PC-3 (cell line): Measurements from ENCODE around the gene EDEM3. TPM values are rescaled to one million over a fixed set of nuclear protein-coding genes. Genes with fewer than 3 reads are reported as not detected.
A peak's percentile ranks its signal among the peaks of the same experiment; 100 is the strongest.

ENCODE experiments used
- ATAC-seq: fragments of 200-7000 bp; cut with Tn5 transposase; 2 replicates; pipeline ENCODE4 v1.9.1; 2020; ENCODE audit warnings: mild to moderate bottlenecking, moderate library complexity
- Bru-seq: library from RNA; stranded (reverse); fragments of 400-500 nt; gene quantifications from one replicate; lab custom pipeline; 2021; lab: Mats Ljungman, UMichigan
- BruChase-seq, 2 experiments: library from RNA; stranded (reverse); fragments of 400-500 nt; gene quantifications; one replicate each; lab custom pipeline; 2021; lab: Mats Ljungman, UMichigan
- BruUV-seq: library from RNA; stranded (reverse); fragments of 400-500 nt; replicated peaks from 2 replicates; lab custom pipeline; 2021; lab: Mats Ljungman, UMichigan
- CTCF ChIA-PET: fragments of 300-600 bp; sonication (Branson Sonifier 250); formaldehyde crosslinking; loops from one replicate; lab custom pipeline; 2022; ENCODE audit warnings: antibody characterized with exemption; lab: Charles Lee
- POLR2A ChIA-PET: fragments of 300-600 bp; sonication (Branson Sonifier 250); formaldehyde crosslinking; loops from one replicate; lab custom pipeline; 2022; ENCODE audit warnings: antibody characterized with exemption; ENCODE audit not compliant: unreplicated experiment; lab: Charles Lee
- DNase-seq: peaks from one replicate; pipeline ENCODE4 v3.0.0-alpha.2; 2015
- H2AFZ ChIP-seq: fragments of 300-600 bp; sonication (generic); 2 replicates; pipeline ENCODE4 v1.6.0; 2016; ENCODE audit warnings: antibody characterized with exemption, low read length
- H3F3A ChIP-seq: fragments of 300-600 bp; sonication (generic); one replicate; pipeline ENCODE4 v1.6.0; 2017; ENCODE audit warnings: antibody characterized with exemption, low read length, control low read depth, mild to moderate bottlenecking; ENCODE audit not compliant: unreplicated experiment
- H3K27ac ChIP-seq: fragments of 300-600 bp; sonication (generic); 2 replicates; pipeline ENCODE4 v1.5.1; 2016; ENCODE audit warnings: mild to moderate bottlenecking, low read length
- H3K27me3 ChIP-seq: fragments of 300-600 bp; sonication (generic); 2 replicates; pipeline ENCODE4 v1.6.1; 2016; ENCODE audit warnings: low read length, mixed read lengths
- H3K36me3 ChIP-seq: fragments of 300-600 bp; sonication (generic); 2 replicates; pipeline ENCODE4 v1.6.1; 2016; ENCODE audit warnings: low read depth, mixed run types, low read length, mixed read lengths
- H3K4me1 ChIP-seq: fragments of 300-600 bp; sonication (generic); 2 replicates; pipeline ENCODE4 v1.5.1; 2016; ENCODE audit warnings: low read length; ENCODE audit not compliant: insufficient read depth
- H3K4me2 ChIP-seq: fragments of 300-600 bp; sonication (generic); 2 replicates; pipeline ENCODE4 v1.6.0; 2016; ENCODE audit warnings: low read length
- H3K4me3 ChIP-seq: fragments of 300-600 bp; sonication (generic); 2 replicates; pipeline ENCODE4 v1.5.1; 2016; ENCODE audit warnings: mild to moderate bottlenecking, low read length, mixed read lengths
- H3K79me2 ChIP-seq: fragments of 300-600 bp; sonication (generic); 2 replicates; pipeline ENCODE4 v1.6.1; 2017; ENCODE audit warnings: low read length, mixed read lengths
- H3K9ac ChIP-seq: fragments of 300-600 bp; sonication (generic); 2 replicates; pipeline ENCODE4 v1.6.0; 2016; ENCODE audit warnings: mild to moderate bottlenecking, low read length
- H3K9me2 ChIP-seq: fragments of 300-600 bp; sonication (generic); replicated peaks from 2 replicates; pipeline ENCODE4 v1.6.1; 2016; ENCODE audit warnings: mixed run types, low read length, mixed read lengths
- H3K9me3 ChIP-seq: fragments of 300-600 bp; sonication (generic); 2 replicates; pipeline ENCODE4 v1.6.1; 2016; ENCODE audit warnings: low read length, mixed read lengths
- H4K20me1 ChIP-seq: fragments of 300-600 bp; sonication (generic); 2 replicates; pipeline ENCODE4 v1.6.1; 2016; ENCODE audit warnings: low read length, mixed read lengths
- EZH2 ChIP-seq: fragments of 300-600 bp; sonication (generic); IDR thresholded peaks from one replicate; pipeline ENCODE4 v1.6.1; 2017; ENCODE audit warnings: antibody characterized with exemption, mild to moderate bottlenecking, low read length; ENCODE audit not compliant: unreplicated experiment
- EZH2phosphoT487 ChIP-seq: fragments of 300-600 bp; sonication (generic); IDR thresholded peaks from 2 replicates; pipeline ENCODE4 v1.6.1; 2018; ENCODE audit warnings: mild to moderate bottlenecking, antibody characterized with exemption, low read length, borderline replicate concordance
- intact Hi-C: fragments of 100-400 bp; cut with micrococcal nuclease; formaldehyde crosslinking; loops from 2 replicates; pipeline ENCODE4 v1.9.0; 2023
- long read RNA-seq: library from polyadenylated mRNA; unstranded; transcript quantifications from one replicate; pipeline ENCODE4 v2.0.0, GENCODE V29; 2021; ENCODE audit not compliant: unreplicated experiment
- total RNA-seq: library from RNA; depleted of rRNA; stranded (reverse); fragments of >200 nt; gene quantifications from 2 replicates; pipeline ENCODE4 v1.2.3, GENCODE V29; 2014; rRNA removed
- TF ChIP-seq, protein P1 (sequence below): fragments of 300-600 bp; sonication (generic); conservative IDR thresholded peaks from 2 replicates; pipeline ENCODE4 v1.5.1; 2017; ENCODE audit warnings: antibody characterized with exemption, low read depth, mild to moderate bottlenecking, low read length

Gene EDEM3, protein sequence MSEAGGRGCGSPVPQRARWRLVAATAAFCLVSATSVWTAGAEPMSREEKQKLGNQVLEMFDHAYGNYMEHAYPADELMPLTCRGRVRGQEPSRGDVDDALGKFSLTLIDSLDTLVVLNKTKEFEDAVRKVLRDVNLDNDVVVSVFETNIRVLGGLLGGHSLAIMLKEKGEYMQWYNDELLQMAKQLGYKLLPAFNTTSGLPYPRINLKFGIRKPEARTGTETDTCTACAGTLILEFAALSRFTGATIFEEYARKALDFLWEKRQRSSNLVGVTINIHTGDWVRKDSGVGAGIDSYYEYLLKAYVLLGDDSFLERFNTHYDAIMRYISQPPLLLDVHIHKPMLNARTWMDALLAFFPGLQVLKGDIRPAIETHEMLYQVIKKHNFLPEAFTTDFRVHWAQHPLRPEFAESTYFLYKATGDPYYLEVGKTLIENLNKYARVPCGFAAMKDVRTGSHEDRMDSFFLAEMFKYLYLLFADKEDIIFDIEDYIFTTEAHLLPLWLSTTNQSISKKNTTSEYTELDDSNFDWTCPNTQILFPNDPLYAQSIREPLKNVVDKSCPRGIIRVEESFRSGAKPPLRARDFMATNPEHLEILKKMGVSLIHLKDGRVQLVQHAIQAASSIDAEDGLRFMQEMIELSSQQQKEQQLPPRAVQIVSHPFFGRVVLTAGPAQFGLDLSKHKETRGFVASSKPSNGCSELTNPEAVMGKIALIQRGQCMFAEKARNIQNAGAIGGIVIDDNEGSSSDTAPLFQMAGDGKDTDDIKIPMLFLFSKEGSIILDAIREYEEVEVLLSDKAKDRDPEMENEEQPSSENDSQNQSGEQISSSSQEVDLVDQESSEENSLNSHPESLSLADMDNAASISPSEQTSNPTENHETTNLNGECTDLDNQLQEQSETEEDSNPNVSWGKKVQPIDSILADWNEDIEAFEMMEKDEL
- 12.8 and 16.2 TPM in 2 replicates for total RNA-seq
- percentile 85 among the genes with signal in this experiment for Bru-seq, nascent RNA
- percentile 85 among the genes with signal in this experiment for BruChase-seq, experiment 1, labeled RNA remaining after a 6-hour chase
- BruChase-seq, experiment 2, labeled RNA remaining after a 2-hour chase: percentile 85 among the genes with signal in this experiment
- long read RNA-seq, full-length matches to known transcripts: 82 of 144 reads
- long read RNA-seq, partial matches to known transcripts: 18 of 144 reads
- long read RNA-seq, other reads (novel, unspliced or antisense): 44 of 144 reads

DNA sequence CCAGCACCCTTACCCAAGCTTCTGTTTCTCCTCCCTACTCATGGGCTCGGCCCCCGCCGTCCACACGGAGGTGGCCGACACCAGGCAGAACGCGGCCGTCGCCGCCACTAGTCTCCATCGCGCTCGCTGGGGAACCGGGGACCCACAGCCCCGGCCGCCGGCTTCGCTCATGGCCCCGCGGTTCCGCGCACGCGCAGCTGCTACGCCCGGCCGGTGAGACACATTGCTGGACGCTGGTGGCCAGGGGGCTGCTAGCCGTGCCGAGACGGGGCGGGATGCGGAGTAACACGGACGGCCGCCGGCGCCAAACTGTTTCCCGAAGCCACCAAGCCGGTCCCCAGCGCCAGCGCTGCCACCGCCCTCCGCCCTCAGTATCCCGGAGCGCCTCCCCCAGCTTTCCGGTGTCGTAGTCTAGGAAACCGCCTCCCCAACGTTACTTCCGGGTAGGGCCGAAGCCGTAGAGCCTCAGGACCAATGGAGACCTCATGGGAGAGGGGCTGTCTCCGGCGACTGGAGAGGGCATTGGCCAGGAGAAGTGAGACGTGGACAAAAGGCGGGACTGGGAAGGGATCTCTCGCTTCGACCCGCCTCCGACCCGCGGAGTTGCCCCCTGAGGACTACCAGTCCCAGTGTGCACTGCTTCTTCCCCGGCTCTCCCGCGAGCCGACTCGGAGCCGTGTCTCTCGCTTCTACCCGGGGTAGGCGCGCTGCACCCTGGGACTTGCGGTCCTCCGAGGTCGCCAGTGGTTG lies at the start of gene EDEM3:
TSS of gene EDEM3 (minus strand) at position 383 of the 750 bp plus-strand sequence. CDS start at position 171, 212 bp downstream.
- Histone ChIP-seq H3K27ac (peak within 1 kb of the TSS; percentile 80), H3K36me3 (no peaks in the 10 kb centered on the region), H3K9me2 (no peaks in the 10 kb centered on the region), H3K4me2 (peak within 1 kb of the TSS; percentile 92), H4K20me1 (no peaks in the 10 kb centered on the region), H3K4me3 (peak within 1 kb of the TSS; percentile 93), H3K9me3 (no peaks in the 10 kb centered on the region), H3K4me1 (peaks cover 37% of the 10 kb centered on the region), H3K9ac (peak within 1 kb of the TSS; percentile 97), H3F3A (no peaks in the 10 kb centered on the region), H3K79me2 (peaks cover 39% of the 10 kb centered on the region), H2AFZ (peak within 1 kb of the TSS; percentile 82), H3K27me3 (no peaks in the 10 kb centered on the region)
- ATAC-seq (peak; percentile 92), DNase-seq (peak; percentile 95)
- intact Hi-C loops: loop anchor here (1.0 to 2.0 kb wide), 4 partner anchors 38 to 402 kb away; partner anchors contain the start of genes NIBAN1, SWT1 and TRMT1L
- ChIA-PET POLR2A (interaction anchor here (0.6 kb wide), 1 partner anchor 362 kb away, joined by 3 read pairs; no protein-coding TSS in a partner anchor), CTCF (no interaction called here)
- BruUV-seq: no TSS peak
- TF ChIP-seq EZH2phosphoT487 (no peak), EZH2 (no peak)
- TF ChIP-seq, protein P1, sequence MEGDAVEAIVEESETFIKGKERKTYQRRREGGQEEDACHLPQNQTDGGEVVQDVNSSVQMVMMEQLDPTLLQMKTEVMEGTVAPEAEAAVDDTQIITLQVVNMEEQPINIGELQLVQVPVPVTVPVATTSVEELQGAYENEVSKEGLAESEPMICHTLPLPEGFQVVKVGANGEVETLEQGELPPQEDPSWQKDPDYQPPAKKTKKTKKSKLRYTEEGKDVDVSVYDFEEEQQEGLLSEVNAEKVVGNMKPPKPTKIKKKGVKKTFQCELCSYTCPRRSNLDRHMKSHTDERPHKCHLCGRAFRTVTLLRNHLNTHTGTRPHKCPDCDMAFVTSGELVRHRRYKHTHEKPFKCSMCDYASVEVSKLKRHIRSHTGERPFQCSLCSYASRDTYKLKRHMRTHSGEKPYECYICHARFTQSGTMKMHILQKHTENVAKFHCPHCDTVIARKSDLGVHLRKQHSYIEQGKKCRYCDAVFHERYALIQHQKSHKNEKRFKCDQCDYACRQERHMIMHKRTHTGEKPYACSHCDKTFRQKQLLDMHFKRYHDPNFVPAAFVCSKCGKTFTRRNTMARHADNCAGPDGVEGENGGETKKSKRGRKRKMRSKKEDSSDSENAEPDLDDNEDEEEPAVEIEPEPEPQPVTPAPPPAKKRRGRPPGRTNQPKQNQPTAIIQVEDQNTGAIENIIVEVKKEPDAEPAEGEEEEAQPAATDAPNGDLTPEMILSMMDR: no peak

DNA sequence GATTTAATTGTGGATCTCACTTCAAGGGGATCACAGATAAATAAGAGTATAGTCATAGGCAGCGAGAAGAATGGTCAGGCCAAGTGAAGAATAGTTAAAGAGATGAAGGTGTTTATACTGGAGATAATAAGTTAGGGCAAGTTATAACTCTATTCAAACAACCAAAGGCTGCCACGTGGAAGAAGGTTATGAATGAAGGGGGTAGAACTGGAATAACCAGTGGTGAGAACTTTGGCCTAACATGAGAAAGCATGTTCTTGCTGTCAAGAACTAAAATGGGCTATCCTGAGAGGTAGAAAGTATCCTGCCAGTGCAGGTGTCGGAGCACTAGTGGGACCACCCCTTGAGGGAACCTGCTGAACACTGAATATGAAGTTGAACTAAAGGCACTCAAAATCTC lies 49.6 kb upstream of the EDEM3 start:
- Histone ChIP-seq H3K4me3 (no peak overlapping the region), H3K27me3 (no peaks in the 10 kb centered on the region), H3K9me2 (no peaks in the 10 kb centered on the region), H3K9ac (0 out of 2 replicates have a peak overlapping the region, but pooled peaks have one; percentile 8), H3K4me1 (peaks cover 28% of the 10 kb centered on the region), H4K20me1 (no peaks in the 10 kb centered on the region), H3K79me2 (no peaks in the 10 kb centered on the region), H2AFZ (no peak overlapping the region), H3K4me2 (0 out of 2 replicates have a peak overlapping the region, but pooled peaks have one; percentile 10), H3K27ac (peak overlapping the region; percentile 73; the same call in 1 of the 2 replicates), H3K36me3 (no peaks in the 10 kb centered on the region), H3F3A (peaks cover 4% of the 10 kb centered on the region), H3K9me3 (no peaks in the 10 kb centered on the region)
- TF ChIP-seq, protein P1: no peak
- TF ChIP-seq EZH2: no peak
- TF ChIP-seq EZH2phosphoT487: no peak
- intact Hi-C loops: loop anchor here (2.0 kb wide), 1 partner anchor 49 kb away; the partner anchor contains the start of gene EDEM3
- ATAC-seq: no peak
- DNase-seq: peak; percentile 19
- ChIA-PET POLR2A (no interaction called here), CTCF (no interaction called here)
- no TSS peak for BruUV-seq
